HCT116 (cell line): ENCODE measurements around the gene ATP13A4. TPM values are rescaled to one million over a fixed set of nuclear protein-coding genes. Genes with fewer than 3 reads are reported as not detected.

Source experiments
- ATAC-seq: fragments of 200-7000 bp; cut with Tn5 transposase; 2 replicates; pipeline ENCODE4 v1.9.1; 2020; ENCODE audit warnings: mild to moderate bottlenecking, moderate library complexity
- BruUV-seq: library from RNA; stranded (reverse); fragments of 400-500 nt; replicated peaks from 2 replicates; lab custom pipeline; 2021; lab: Mats Ljungman, UMichigan
- CTCF ChIA-PET: fragments of 300-600 bp; sonication (Branson Sonifier 250); formaldehyde crosslinking; loops from one replicate; lab custom pipeline; 2021; ENCODE audit warnings: antibody characterized with exemption; lab: Charles Lee
- POLR2A ChIA-PET: fragments of 300-600, 350-600 bp; sonication (Branson Sonifier 250); formaldehyde crosslinking; loops from one replicate; lab custom pipeline; 2021; ENCODE audit warnings: antibody characterized with exemption; lab: Charles Lee
- RAD21 ChIA-PET, 2 experiments: fragments of 300-600 bp; sonication (Branson Sonifier 250); formaldehyde crosslinking; loops; one replicate each; lab custom pipeline; 2023; ENCODE audit warnings: low total read pairs in 2 of 2; ENCODE audit not compliant: uncharacterized antibody in 2 of 2, unreplicated experiment in 2 of 2, low non-redundant PET in 1 of 2; lab: Charles Lee
- DNase-seq: peaks from one replicate; pipeline ENCODE4 v3.0.0-alpha.2; 2010; ENCODE audit warnings: low read depth, low spot score
- H2AFZ ChIP-seq: fragments of 200-600 bp; shearing (Covaris generic), sonication (generic); 2 replicates; pipeline ENCODE4 v1.6.1; 2017; ENCODE audit warnings: low read depth, mixed run types, mixed read lengths, antibody characterized with exemption, low read length; ENCODE audit not compliant: poor library complexity, severe bottlenecking
- H3K27ac ChIP-seq: 2 replicates; pipeline ENCODE4 v1.5.1; 2012; ENCODE audit warnings: low read depth, low read length
- H3K27me3 ChIP-seq: fragments of 200-600 bp; sonication (generic); 2 replicates; pipeline ENCODE4 v1.6.1; 2016; ENCODE audit warnings: mixed run types, low read length, mixed read lengths; ENCODE audit not compliant: insufficient read depth
- H3K36me3 ChIP-seq, 2 experiments: fragments of 200-500 bp in 1 of 2; fragments of 200-600 bp in 1 of 2; sonication (Bioruptor generic) in 1 of 2; sonication (generic) in 1 of 2; 2 replicates each; pipeline versions ENCODE4 v1.5.1 to v1.6.1; 2014 to 2016; ENCODE audit warnings: low read length in 2 of 2, inconsistent platforms in 1 of 2, mixed read lengths in 1 of 2, mixed run types in 1 of 2; ENCODE audit not compliant: insufficient read depth in 2 of 2, control insufficient read depth in 1 of 2
- H3K4me1 ChIP-seq, 2 experiments: fragments of 200-600 bp in 1 of 2; sonication (generic) in 1 of 2; 2 replicates each; pipeline versions ENCODE4 v1.5.1 to v1.6.1; 2012 to 2017; ENCODE audit warnings: low read length in 2 of 2, inconsistent platforms in 1 of 2, mild to moderate bottlenecking in 1 of 2, mixed read lengths in 1 of 2, mixed run types in 1 of 2, moderate library complexity in 1 of 2; ENCODE audit not compliant: insufficient read depth in 2 of 2, control insufficient read depth in 1 of 2
- H3K4me2 ChIP-seq: fragments of 200-600 bp; sonication (generic); 2 replicates; pipeline ENCODE4 v1.6.1; 2017; ENCODE audit warnings: mixed run types, low read length, mixed read lengths
- H3K4me3 ChIP-seq, 2 experiments: fragments of 200-600 bp in 1 of 2; sonication (generic) in 1 of 2; replicated peaks in 1 of 2; 2 replicates each; pipeline ENCODE4 v1.5.1; 2011 to 2016; ENCODE audit warnings: low read length in 2 of 2, control low read depth in 1 of 2, low read depth in 1 of 2, mild to moderate bottlenecking in 1 of 2, mixed read lengths in 1 of 2, mixed run types in 1 of 2
- H3K79me2 ChIP-seq: fragments of 200-600 bp; sonication (generic); 2 replicates; pipeline ENCODE4 v1.6.1; 2017; ENCODE audit warnings: mild to moderate bottlenecking, mixed run types, low read length, moderate library complexity, mixed read lengths; ENCODE audit not compliant: insufficient read depth
- H3K9ac ChIP-seq: fragments of 200-600 bp; sonication (generic); 2 replicates; pipeline ENCODE4 v1.6.1; 2016; ENCODE audit warnings: low read length, mixed read lengths
- H3K9me2 ChIP-seq: fragments of 200-600 bp; sonication (generic), shearing (Covaris generic); 2 replicates; pipeline ENCODE4 v1.6.1; 2017; ENCODE audit warnings: mixed run types, mild to moderate bottlenecking, moderate library complexity; ENCODE audit not compliant: insufficient read depth
- H3K9me3 ChIP-seq, 2 experiments: fragments of 200-500 bp in 1 of 2; fragments of 200-600 bp in 1 of 2; sonication (Bioruptor generic) in 1 of 2; sonication (generic) in 1 of 2; 2 replicates each; pipeline ENCODE4 v1.6.1; 2014 to 2017; ENCODE audit warnings: low read length in 2 of 2, mixed read lengths in 2 of 2, inconsistent platforms in 1 of 2, low read depth in 1 of 2, mild to moderate bottlenecking in 1 of 2, mixed run types in 1 of 2, moderate library complexity in 1 of 2; ENCODE audit not compliant: control insufficient read depth in 1 of 2, insufficient read depth in 1 of 2
- H4K20me1 ChIP-seq: fragments of 200-600 bp; sonication (generic), shearing (Covaris generic); 2 replicates; pipeline ENCODE4 v1.6.1; 2017; ENCODE audit warnings: mixed run types, mild to moderate bottlenecking, moderate library complexity; ENCODE audit not compliant: insufficient read depth
- CBX3 ChIP-seq: IDR thresholded peaks from 2 replicates; pipeline ENCODE4 v1.6.1; 2012; ENCODE audit warnings: low read depth
- CEBPB ChIP-seq: IDR thresholded peaks from 2 replicates; pipeline ENCODE4 v1.6.1; 2012; ENCODE audit warnings: low read depth
- CTCF ChIP-seq, 3 experiments: fragments of 200-600 bp in 1 of 3; sonication (generic) in 1 of 3; IDR thresholded peaks in 2 of 3; conservative IDR thresholded peaks in 1 of 3; 2 replicates each; pipeline ENCODE4 v1.5.1; 2012 to 2017; ENCODE audit warnings: low read depth in 2 of 3, low read length in 2 of 3, antibody characterized with exemption in 1 of 3, borderline replicate concordance in 1 of 3, control low read depth in 1 of 3, mild to moderate bottlenecking in 1 of 3, mixed read lengths in 1 of 3, mixed run types in 1 of 3, moderate library complexity in 1 of 3; ENCODE audit not compliant: insufficient read depth in 1 of 3
- EGR1 ChIP-seq: IDR thresholded peaks from 2 replicates; pipeline ENCODE4 v1.6.1; 2012; ENCODE audit warnings: low read depth
- JUND ChIP-seq: IDR thresholded peaks from 2 replicates; pipeline ENCODE4 v1.6.1; 2012
- POLR2AphosphoS5 ChIP-seq: IDR thresholded peaks from 2 replicates; pipeline ENCODE4 v1.6.1; 2011; ENCODE audit warnings: mild to moderate bottlenecking, low read depth, low read length, moderate library complexity
- REST ChIP-seq: IDR thresholded peaks from 2 replicates; pipeline ENCODE4 v1.6.1; 2012; ENCODE audit warnings: low read depth
- SIN3A ChIP-seq: IDR thresholded peaks from 2 replicates; pipeline ENCODE4 v1.6.1; 2012; ENCODE audit warnings: low read depth
- SP1 ChIP-seq: IDR thresholded peaks from 2 replicates; pipeline ENCODE4 v1.6.1; 2012; ENCODE audit warnings: low read depth
- TCF7L2 ChIP-seq: IDR thresholded peaks from 2 replicates; pipeline ENCODE4 v1.7.0; 2011; ENCODE audit warnings: borderline replicate concordance, inconsistent platforms; ENCODE audit not compliant: insufficient read depth, insufficient read length; ENCODE audit errors: extremely low read depth
- ZBTB33 ChIP-seq: IDR thresholded peaks from 2 replicates; pipeline ENCODE4 v1.6.1; 2011; ENCODE audit warnings: mild to moderate bottlenecking, low read length, moderate library complexity; ENCODE audit not compliant: insufficient replicate concordance; ENCODE audit errors: extremely low read depth
- intact Hi-C: fragments of 100-400 bp; cut with micrococcal nuclease; formaldehyde crosslinking; loops from 2 replicates; pipeline ENCODE4 v1.10.0; 2022
- total RNA-seq: library from RNA; stranded (reverse); gene quantifications from one replicate; pipeline ENCODE4 v1.2.1, GENCODE V29; 2021; ENCODE audit not compliant: unreplicated experiment

The ATP13A4 gene
- total RNA-seq, 1 experiment from 2014 or later, result 0.15 TPM

- TF ChIP-seq CEBPB, result no peak
- no peak for TF ChIP-seq JUND
- no peak for TF ChIP-seq TCF7L2
- TF ChIP-seq CTCF (IDR thresholded peaks at IDR 0.05 in 2 of 3, conservative IDR thresholded peaks at IDR 0.05 in 1 of 3; ENCODE audit: borderline replicate concordance in 1 of 3, insufficient read depth in 1 of 3, low read depth in 2 of 3, low read length in 2 of 3), result no peak
- no peak for TF ChIP-seq ZBTB33
- TF ChIP-seq POLR2AphosphoS5, result no peak
- no peak for TF ChIP-seq SIN3A
- no peak for TF ChIP-seq REST
- no peak for TF ChIP-seq EGR1
- no peak for TF ChIP-seq SP1
- TF ChIP-seq CBX3, result no peak
- Histone ChIP-seq H3K4me1 (no peaks in the 10 kb centered on the region), H3K27me3 (peaks cover 56% of the 10 kb centered on the region), H3K27ac (no peak overlapping the region), H3K9me2 (no peaks in the 10 kb centered on the region), H2AFZ (no peak overlapping the region), H3K9me3 (no peaks in the 10 kb centered on the region), H3K79me2 (no peaks in the 10 kb centered on the region), H3K9ac (no peak overlapping the region), H4K20me1 (no peaks in the 10 kb centered on the region), H3K4me3 (no peak overlapping the region), H3K36me3 (no peaks in the 10 kb centered on the region), H3K4me2 (no peak overlapping the region)
- ChIA-PET CTCF (no interaction called here), POLR2A (no interaction called here), RAD21 (no interaction called here)
- intact Hi-C loops, result no loop called here
- DNase-seq, result no peak
- ATAC-seq, result no peak
- BruUV-seq, result no TSS peak
These were observed 179.1 kb downstream of the ATP13A4 start for GRCh38 chr3:193375614-193376013.
